ENCODE results near the gene HTT. TPM values are rescaled to one million over a fixed set of nuclear protein-coding genes. Genes with fewer than 3 reads are reported as not detected.

Gene HTT
- total RNA-seq, 4 donors from 2014 or later: 28.9 to 141 (median 42.0) TPM

- intact Hi-C loops (cut with DNase I; ENCODE audit: low total_unique reads): no loop called here
- TF ChIP-seq CTCF (IDR thresholded peaks at IDR 0.05): no peak
- TF ChIP-seq POLR2A (IDR thresholded peaks at IDR 0.05): no peak
- WGBS, 2 donors: 67 to 76% methylated on average over 22 to 23 of the region's 23 CpGs
- H3K4me3 ChIP-seq (ENCODE audit: low read depth, poor library complexity, severe bottlenecking): no peak overlapping the region
- DNase-seq (ENCODE audit: low spot score in 2 of 2): no peak
These were observed 168.8 kb downstream of the HTT start for GRCh38 chr4:3243136-3243780.

GRCh38 chr4:3244002-3244401 is 169.5 kb downstream of the HTT start:
- intact Hi-C loops (cut with DNase I; ENCODE audit: low total_unique reads): no loop called here
- 25 to 30% methylated on average over 1 of the region's 1 CpG for WGBS, 2 donors
- DNase-seq (ENCODE audit: low spot score in 2 of 2): no peak
- TF ChIP-seq CTCF (IDR thresholded peaks at IDR 0.05): no peak
- TF ChIP-seq POLR2A (IDR thresholded peaks at IDR 0.05): no peak
- no peak overlapping the region for H3K4me3 ChIP-seq (ENCODE audit: low read depth, poor library complexity, severe bottlenecking)

GRCh38 chr4:3244747-3245146 is 170.3 kb downstream of the HTT start:
- 78 to 81% methylated on average over 7 to 9 of the region's 9 CpGs for WGBS, 2 donors
- TF ChIP-seq CTCF (IDR thresholded peaks at IDR 0.05): no peak
- no peak for DNase-seq (ENCODE audit: low spot score in 2 of 2)
- no peak overlapping the region for H3K4me3 ChIP-seq (ENCODE audit: low read depth, poor library complexity, severe bottlenecking)
- intact Hi-C loops (cut with DNase I; ENCODE audit: low total_unique reads): loop anchor here (5.0 kb wide), 1 partner anchor 763 kb away; no protein-coding TSS in a partner anchor

- no peak for TF ChIP-seq POLR2A (IDR thresholded peaks at IDR 0.05)
- TF ChIP-seq CTCF (IDR thresholded peaks at IDR 0.05): no peak
- WGBS, 2 donors: 89 to 92% methylated on average over 6 of the region's 6 CpGs
- intact Hi-C loops (cut with DNase I; ENCODE audit: low total_unique reads): loop anchor here (5.0 kb wide), 1 partner anchor 762 kb away; no protein-coding TSS in a partner anchor
- DNase-seq (ENCODE audit: low spot score in 2 of 2): no peak
- H3K4me3 ChIP-seq (ENCODE audit: low read depth, poor library complexity, severe bottlenecking): no peak overlapping the region
These were observed 171.2 kb downstream of the HTT start for GRCh38 chr4:3245676-3246075.

GRCh38 chr4:3246458-3247398 is 172.2 kb downstream of the HTT start:
- DNase-seq (ENCODE audit: low spot score in 2 of 2): no peak
- no peak overlapping the region for H3K4me3 ChIP-seq (ENCODE audit: low read depth, poor library complexity, severe bottlenecking)
- 76 to 82% methylated on average over 13 to 14 of the region's 16 CpGs for WGBS, 2 donors
- TF ChIP-seq POLR2A (IDR thresholded peaks at IDR 0.05) (no peak), CTCF (IDR thresholded peaks at IDR 0.05) (no peak)
- intact Hi-C loops (cut with DNase I; ENCODE audit: low total_unique reads): loop anchor here (5.0 kb wide), 1 partner anchor 761 kb away; no protein-coding TSS in a partner anchor

Measured in lower leg skin (tissue), 4 donors.